ENCODE results near the gene OLFM4. TPM values are rescaled to one million over a fixed set of nuclear protein-coding genes. Genes with fewer than 3 reads are reported as not detected.

The OLFM4 gene
- total RNA-seq, 1 donor from 2014 or later: not detected

- H3K9me3 Mint-ChIP-seq (ENCODE audit: unreplicated experiment): peaks cover 2% of the 10 kb centered on the region
- Histone ChIP-seq H3K4me3 (ENCODE audit: insufficient read depth, low read depth, low read length) (no peak overlapping the region), H3K27me3 (ENCODE audit: insufficient read depth, low read length) (no peaks in the 10 kb centered on the region), H3K79me2 (ENCODE audit: insufficient read depth, low read length) (no peaks in the 10 kb centered on the region), H4K20me1 (ENCODE audit: insufficient read depth, low read length) (no peaks in the 10 kb centered on the region), H3K27ac (ENCODE audit: low read depth, low read length) (no peak overlapping the region), H3K9ac (ENCODE audit: low read length) (no peak overlapping the region), H2AFZ (ENCODE audit: low read depth, low read length) (no peak overlapping the region), H3K4me2 (ENCODE audit: low read length) (no peak overlapping the region), H3K4me1 (ENCODE audit: insufficient read depth, low read length) (no peaks in the 10 kb centered on the region), H3K36me3 (ENCODE audit: insufficient read depth, low read length) (no peaks in the 10 kb centered on the region), H3K9me3 (ENCODE audit: insufficient read depth, low read depth, low read length) (peaks cover 3% of the 10 kb centered on the region)
- H3K27me3 Mint-ChIP-seq (ENCODE audit: low read depth, unreplicated experiment): peaks cover 3% of the 10 kb centered on the region
- TF ChIP-seq EZH2 (IDR thresholded peaks at IDR 0.05; ENCODE audit: insufficient read depth, low read length) (no peak), CTCF (IDR thresholded peaks at IDR 0.05; ENCODE audit: insufficient read depth, low read depth, low read length) (no peak)
- H3K4me1 Mint-ChIP-seq (ENCODE audit: low read depth, unreplicated experiment): no peaks in the 10 kb centered on the region
- no peak overlapping the region for H3K4me3 Mint-ChIP-seq (ENCODE audit: unreplicated experiment)
- H3K27ac Mint-ChIP-seq (ENCODE audit: unreplicated experiment): no peak overlapping the region
- no peak for FAIRE-seq
- H3K36me3 Mint-ChIP-seq (ENCODE audit: low read depth, unreplicated experiment): peaks cover 2% of the 10 kb centered on the region
- no peak for DNase-seq (ENCODE audit: low read depth)
Measured at GRCh38 chr13:53075356-53076041, 46.9 kb downstream of the OLFM4 start.

GRCh38 chr13:53079691-53080090, 51.1 kb downstream of the OLFM4 start:
- H4K20me1 ChIP-seq (ENCODE audit: insufficient read depth, low read length): no peaks in the 10 kb centered on the region
- H3K27me3 Mint-ChIP-seq (ENCODE audit: low read depth, unreplicated experiment): no peaks in the 10 kb centered on the region
- TF ChIP-seq CTCF (IDR thresholded peaks at IDR 0.05; ENCODE audit: insufficient read depth, low read depth, low read length) (no peak), EZH2 (IDR thresholded peaks at IDR 0.05; ENCODE audit: insufficient read depth, low read length) (no peak)
- peaks cover 2% of the 10 kb centered on the region for H3K9me3 Mint-ChIP-seq (ENCODE audit: unreplicated experiment)
- H3K27ac ChIP-seq (ENCODE audit: low read depth, low read length): no peak overlapping the region
- H3K27me3 ChIP-seq (ENCODE audit: insufficient read depth, low read length): no peaks in the 10 kb centered on the region
- H3K27ac Mint-ChIP-seq (ENCODE audit: unreplicated experiment): no peak overlapping the region
- peaks cover 3% of the 10 kb centered on the region for H3K9me3 ChIP-seq (ENCODE audit: insufficient read depth, low read depth, low read length)
- peaks cover 2% of the 10 kb centered on the region for H3K36me3 Mint-ChIP-seq (ENCODE audit: low read depth, unreplicated experiment)
- no peak for DNase-seq (ENCODE audit: low read depth)
- no peaks in the 10 kb centered on the region for H3K4me1 Mint-ChIP-seq (ENCODE audit: low read depth, unreplicated experiment)
- no peak for FAIRE-seq
- no peak overlapping the region for H3K4me3 Mint-ChIP-seq (ENCODE audit: unreplicated experiment)
- no peaks in the 10 kb centered on the region for H3K36me3 ChIP-seq (ENCODE audit: insufficient read depth, low read length)
- no peaks in the 10 kb centered on the region for H3K4me1 ChIP-seq (ENCODE audit: insufficient read depth, low read length)
- H3K79me2 ChIP-seq (ENCODE audit: insufficient read depth, low read length): no peaks in the 10 kb centered on the region
- no peak overlapping the region for H3K4me2 ChIP-seq (ENCODE audit: low read length)
- H3K9ac ChIP-seq (ENCODE audit: low read length): no peak overlapping the region
- no peak overlapping the region for H3K4me3 ChIP-seq (ENCODE audit: insufficient read depth, low read depth, low read length)
- H2AFZ ChIP-seq (ENCODE audit: low read depth, low read length): no peak overlapping the region

- Mint-ChIP-seq H3K27ac (ENCODE audit: unreplicated experiment) (no peak overlapping the region), H3K4me1 (ENCODE audit: low read depth, unreplicated experiment) (peaks cover 5% of the 10 kb centered on the region), H3K27me3 (ENCODE audit: low read depth, unreplicated experiment) (no peaks in the 10 kb centered on the region), H3K4me3 (ENCODE audit: unreplicated experiment) (no peak overlapping the region), H3K9me3 (ENCODE audit: unreplicated experiment) (peaks cover 6% of the 10 kb centered on the region), H3K36me3 (ENCODE audit: low read depth, unreplicated experiment) (no peaks in the 10 kb centered on the region)
- H3K9ac ChIP-seq (ENCODE audit: low read length): no peak overlapping the region
- H2AFZ ChIP-seq (ENCODE audit: low read depth, low read length): no peak overlapping the region
- H3K9me3 ChIP-seq (ENCODE audit: insufficient read depth, low read depth, low read length): no peaks in the 10 kb centered on the region
- no peak overlapping the region for H3K4me3 ChIP-seq (ENCODE audit: insufficient read depth, low read depth, low read length)
- no peak overlapping the region for H3K27ac ChIP-seq (ENCODE audit: low read depth, low read length)
- no peaks in the 10 kb centered on the region for H4K20me1 ChIP-seq (ENCODE audit: insufficient read depth, low read length)
- no peaks in the 10 kb centered on the region for H3K36me3 ChIP-seq (ENCODE audit: insufficient read depth, low read length)
- H3K4me1 ChIP-seq (ENCODE audit: insufficient read depth, low read length): no peaks in the 10 kb centered on the region
- H3K4me2 ChIP-seq (ENCODE audit: low read length): no peak overlapping the region
- TF ChIP-seq EZH2 (IDR thresholded peaks at IDR 0.05; ENCODE audit: insufficient read depth, low read length): no peak
- no peak for TF ChIP-seq CTCF (IDR thresholded peaks at IDR 0.05; ENCODE audit: insufficient read depth, low read depth, low read length)
- H3K79me2 ChIP-seq (ENCODE audit: insufficient read depth, low read length): no peaks in the 10 kb centered on the region
- DNase-seq (ENCODE audit: low read depth) (no peak), FAIRE-seq (no peak)
- H3K27me3 ChIP-seq (ENCODE audit: insufficient read depth, low read length): no peaks in the 10 kb centered on the region
Measured at GRCh38 chr13:53088871-53089270, 60.3 kb downstream of the OLFM4 start.
